Inflammatory macrophage (primary cell): ENCODE measurements around the gene OR10A4.
A peak's percentile ranks its signal among the peaks of the same experiment; 100 is the strongest.
"Not testable (repeated sequence)": the region's sequence is repeated elsewhere in the genome, so short reads cannot be mapped to it uniquely, and the experiment has no call there.

Experiments used
- DNase-seq, 2 donors: peaks; one replicate each; pipeline ENCODE4 v3.0.0-alpha.2; 2020 to 2022

Gene OR10A4

DNA sequence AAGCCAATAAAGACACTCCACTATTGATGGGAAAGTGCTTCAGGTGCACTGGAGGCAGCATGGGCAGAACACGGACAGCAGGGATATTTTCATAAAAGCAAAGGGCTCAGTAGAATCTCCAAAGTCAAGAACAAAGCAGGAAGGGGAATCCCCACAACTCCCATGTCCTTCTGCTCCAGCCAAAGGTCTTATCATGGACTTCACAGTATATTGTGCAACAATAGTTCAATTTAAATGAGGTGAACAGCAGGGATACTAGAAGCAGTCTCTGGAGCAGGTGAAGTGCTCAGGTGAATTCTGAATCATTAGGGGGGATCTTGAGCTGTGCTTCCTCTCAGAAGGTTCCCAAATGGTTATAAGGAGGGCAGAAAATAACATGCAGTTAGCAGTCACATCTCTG, 22.5 kb downstream of the OR10A4 start:
- no peak for DNase-seq

DNA sequence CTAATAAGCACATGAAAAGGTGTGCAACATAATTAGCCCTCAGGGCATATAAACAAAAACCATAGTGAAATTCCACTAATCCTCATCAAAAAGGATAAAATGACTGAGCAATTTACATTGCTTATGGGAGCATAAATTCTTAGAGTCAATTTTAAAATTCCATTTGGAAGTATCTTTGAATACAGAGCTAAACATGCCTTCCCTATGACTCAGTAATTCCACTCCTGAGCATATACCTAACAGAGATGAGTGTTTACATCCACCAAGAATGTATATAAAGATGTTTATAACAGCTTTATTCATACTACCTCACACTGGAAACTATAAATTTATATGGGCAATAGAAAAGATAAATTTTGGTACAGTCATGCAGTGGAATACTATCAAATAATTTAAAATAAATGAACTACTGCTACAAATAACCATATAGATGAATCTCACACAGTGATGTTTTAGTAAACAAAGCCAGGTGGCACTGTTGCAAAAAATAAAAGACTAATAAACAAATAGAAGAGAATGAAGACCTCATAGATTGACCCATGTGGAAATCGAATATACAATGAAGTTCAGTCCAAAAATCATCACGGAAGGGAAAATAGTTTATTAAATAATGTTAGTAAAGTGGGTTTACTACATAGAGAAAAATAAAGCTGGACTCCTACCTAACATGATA, 24.0 kb downstream of the OR10A4 start:
- no peak for DNase-seq

DNA sequence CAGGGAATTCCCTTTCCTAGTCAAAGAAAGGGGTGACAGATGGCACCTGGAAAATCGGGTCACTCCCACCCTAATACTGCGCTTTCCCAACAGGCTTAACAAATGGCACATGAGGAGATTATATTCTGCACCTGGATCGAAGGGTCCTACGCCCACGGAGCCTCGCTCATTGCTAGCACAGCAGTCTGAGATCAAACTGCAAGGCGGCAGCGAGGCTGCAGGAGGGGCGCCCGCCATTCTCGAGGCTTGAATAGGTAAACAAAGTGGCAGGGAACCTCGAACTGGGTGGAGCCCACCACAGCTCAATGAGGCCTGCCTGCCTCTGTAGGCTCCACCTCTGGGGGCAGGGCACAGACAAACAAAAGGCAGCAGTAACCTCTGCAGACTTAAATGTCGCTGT, 28.4 kb downstream of the OR10A4 start:
- not testable (repeated sequence) for DNase-seq

DNA sequence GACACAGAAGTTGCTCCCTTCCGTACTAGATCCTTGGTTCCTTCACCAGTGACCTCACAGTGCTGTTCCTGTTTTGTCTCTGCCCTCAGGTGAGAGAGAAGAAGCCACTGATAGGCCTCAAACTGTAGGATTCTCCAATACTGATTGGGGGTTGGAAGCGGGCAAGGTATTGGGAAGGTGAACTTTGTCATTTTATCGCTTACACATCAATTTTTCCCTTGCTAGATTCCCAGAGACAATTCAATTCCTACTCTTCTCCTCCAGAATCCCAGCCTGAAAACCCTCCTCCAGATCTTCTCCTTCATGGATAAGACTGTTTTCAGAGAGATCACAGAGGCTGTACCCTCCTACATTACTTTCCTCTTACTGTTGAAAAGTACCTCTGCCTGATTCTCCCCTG, 35.0 kb downstream of the OR10A4 start:
- no peak for DNase-seq

DNA sequence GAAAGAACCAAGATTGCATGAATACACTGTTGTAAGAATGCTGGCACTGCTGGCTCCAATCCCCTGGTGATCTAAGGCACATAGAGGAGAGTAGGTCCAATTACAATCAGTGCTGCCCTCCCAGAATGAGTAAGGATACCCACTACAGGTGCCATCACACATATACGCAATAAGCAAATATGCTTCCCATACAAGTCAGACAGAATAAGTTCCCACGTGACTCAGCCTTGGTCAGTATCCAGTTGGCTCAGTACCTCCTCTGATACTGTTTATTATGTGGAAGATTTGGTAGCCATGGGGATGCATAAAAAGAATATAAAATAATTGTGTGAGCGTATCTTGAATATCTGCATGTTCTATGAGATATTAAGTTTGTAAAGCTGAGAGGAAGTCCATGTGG, 35.5 kb downstream of the OR10A4 start:
- DNase-seq = no peak

DNA sequence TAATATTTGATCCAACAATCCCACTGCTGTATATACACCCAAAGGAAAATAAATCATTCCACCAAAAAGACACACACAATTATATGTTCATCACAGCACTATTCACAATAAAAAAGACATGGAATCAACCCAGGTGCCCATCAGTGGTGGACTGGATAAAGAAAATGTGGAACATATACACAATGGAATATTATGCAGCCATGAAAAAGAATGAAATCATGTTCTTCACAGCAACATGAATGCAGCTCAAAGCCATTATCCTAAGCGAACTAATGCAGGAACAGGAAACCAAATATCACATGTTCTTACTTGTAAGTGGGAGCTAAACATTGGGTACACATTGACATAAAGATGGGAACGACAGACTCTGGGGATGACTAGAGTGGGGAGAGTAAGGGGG, 43.3 kb downstream of the OR10A4 start:
- no peak for DNase-seq

DNA sequence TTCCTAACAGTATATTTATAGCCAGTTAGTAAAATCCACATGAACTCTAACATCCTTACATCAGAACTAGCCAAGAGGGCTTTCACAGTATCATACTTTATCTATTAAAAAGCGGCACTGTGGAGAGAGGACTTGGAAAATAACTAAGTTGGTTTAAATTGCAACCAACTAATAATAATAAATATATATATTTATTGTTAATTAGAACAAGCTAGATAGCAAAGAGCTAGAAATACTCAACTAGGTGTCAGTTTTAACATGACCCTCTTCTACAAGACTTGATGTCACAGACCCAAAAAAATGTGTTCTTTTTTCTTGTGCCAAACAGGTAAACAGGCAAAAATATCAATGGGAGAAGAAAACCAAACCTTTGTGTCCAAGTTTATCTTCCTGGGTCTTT, 44.3 kb downstream of the OR10A4 start, which contains the start of gene OR2D3:
Gene OR2D3, plus strand, starts transcription at position 301 of the 400 bp plus-strand sequence. Its CDS starts 0 bp downstream, at position 301.
- no peak for DNase-seq

DNA sequence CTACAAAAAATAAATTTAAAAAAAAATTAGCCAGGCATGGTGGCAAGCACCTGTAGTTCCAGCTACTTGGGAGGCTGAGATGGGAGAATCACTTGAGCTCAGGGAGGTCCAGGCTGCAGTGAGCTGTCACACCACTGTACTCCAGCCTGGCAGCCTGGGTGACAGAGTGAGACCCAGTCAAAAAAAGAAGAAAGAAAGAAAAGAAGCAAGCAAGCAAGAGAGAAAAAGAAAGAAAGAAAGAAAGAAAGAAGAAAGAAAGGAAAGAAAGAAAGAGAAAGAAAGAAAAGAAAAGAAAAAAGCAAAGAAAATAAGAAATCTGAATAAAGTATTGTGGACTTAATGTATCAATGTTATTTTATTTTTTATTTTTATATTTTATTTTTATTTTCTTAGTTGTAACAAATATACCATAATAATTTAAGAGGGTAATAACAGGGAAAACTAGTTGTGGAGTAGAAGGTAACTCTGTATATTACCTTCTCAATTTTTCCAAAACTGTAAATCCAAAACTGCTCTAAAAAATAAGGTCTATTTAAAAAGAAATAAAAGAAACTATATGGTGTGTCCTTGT, 48.7 kb downstream of the OR10A4 start:
- DNase-seq = no peak

DNA sequence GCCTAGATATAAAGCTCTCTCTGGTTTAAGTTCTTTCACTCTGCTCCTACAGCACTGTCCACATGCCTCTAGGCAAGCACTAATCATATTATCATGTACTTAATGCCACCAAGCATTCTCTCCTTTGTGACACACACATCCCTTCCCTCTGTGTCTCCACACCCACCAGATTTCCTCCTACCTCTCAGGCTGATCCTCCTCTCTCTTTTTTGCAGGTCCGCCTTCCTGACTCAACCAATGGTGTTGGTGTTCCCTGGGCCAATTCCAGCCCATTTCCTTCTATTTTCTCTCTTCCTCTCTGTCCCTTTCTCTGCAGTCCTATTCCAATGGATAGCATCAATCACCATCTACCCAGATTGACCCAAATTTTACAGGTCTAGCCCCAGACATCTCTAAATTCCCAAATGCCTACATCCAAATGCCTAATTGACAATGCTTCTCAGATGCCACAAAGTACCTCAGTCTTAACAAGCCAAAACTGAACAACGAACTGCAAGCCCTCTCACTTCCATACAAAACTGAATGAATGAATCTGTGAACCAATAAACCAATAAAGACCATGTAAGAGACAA, 49.3 kb downstream of the OR10A4 start:
- no peak for DNase-seq

DNA sequence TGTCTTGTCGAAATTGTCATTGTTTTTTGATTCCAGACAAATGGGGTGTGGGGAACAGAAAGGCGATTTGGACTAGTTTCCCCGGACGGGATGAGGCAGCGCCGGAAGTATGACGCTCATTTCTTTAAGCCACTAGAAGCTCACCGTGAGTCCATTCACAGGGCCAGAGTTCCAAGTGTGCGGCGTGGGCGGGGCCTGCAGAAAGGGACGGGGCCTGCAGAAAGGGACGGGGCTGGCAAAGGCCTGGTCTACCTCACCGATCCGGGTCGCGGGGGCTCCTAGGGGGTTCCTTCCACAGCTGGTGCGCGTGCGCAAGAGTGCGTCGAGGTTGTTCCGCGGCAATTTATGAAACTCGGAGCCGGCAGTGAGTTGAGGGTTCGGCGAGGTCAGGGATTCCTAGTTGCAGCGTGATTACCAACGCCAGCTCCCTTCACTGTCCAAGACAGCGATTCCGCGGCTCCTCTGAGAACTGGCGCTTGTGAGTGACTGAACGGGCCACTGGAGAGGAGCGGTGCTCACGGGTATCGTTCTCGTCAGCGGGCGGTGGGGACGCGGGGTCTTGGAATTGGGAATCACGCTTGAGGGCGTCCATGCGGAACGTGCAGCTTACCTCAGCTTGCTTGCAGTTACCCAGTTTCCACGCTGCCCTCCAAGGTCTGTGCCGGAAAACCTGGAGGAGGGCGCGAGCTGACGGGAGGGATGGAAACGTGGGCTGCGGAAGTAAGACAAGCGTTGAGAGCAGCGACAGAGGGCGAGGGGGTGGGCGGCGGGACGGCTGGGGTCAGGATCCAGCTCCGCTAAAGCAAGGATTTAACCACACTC, 50.0 kb downstream of the OR10A4 start, which contains the start of gene ZNF215:
Gene ZNF215, plus strand, starts transcription at position 219 of the 822 bp plus-strand sequence. CDS start 5,847 bp downstream, outside the sequence.
- DNase-seq = peak; percentile 35 to 49

DNA sequence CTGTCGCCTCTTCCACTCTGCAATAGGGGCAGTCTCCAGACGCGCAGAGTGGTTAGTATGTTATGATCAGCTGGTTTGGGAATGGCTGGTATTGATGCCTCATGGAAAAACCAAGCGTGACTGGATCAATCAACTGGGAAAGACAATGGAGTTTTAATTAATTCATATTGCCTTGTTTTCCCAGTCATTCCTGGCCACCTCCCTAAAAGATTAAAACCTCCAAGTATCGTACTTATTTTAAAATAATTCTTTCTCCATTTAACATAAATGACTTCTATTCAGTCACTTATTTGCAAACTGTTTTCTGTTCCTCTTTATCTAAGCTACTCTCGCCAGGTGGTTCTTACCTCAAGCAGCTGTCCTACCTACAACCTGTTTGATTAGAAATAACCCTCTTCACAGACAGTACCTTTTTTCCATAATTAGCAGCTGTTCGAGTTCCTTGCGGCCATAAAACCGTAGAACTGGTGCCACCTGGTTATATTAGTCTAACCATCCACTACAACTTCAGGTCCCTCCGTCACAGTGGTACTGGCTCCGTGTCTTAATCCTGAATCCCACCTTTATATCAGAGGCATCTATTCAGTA, 50.7 kb downstream of the OR10A4 start:
- no peak for DNase-seq
